Right kidney (tissue), 1 donor: ENCODE results near the gene SCEL.

Experiments used
- DNase-seq: peaks from one replicate; pipeline ENCODE4 v3.0.0-alpha.2; 2016

Gene SCEL

GRCh38 chr13:77521595-77522367, 13.7 kb upstream of the SCEL start:
- no peak for DNase-seq

- DNase-seq, result no peak
Measured at GRCh38 chr13:77522444-77522843, 13.1 kb upstream of the SCEL start.

- no peak for DNase-seq
Measured at GRCh38 chr13:77523386-77523785, 12.1 kb upstream of the SCEL start.

- no peak for DNase-seq
Measured at GRCh38 chr13:77523834-77524728, 11.4 kb upstream of the SCEL start.

GRCh38 chr13:77528414-77528813, 7.1 kb upstream of the SCEL start:
- no peak for DNase-seq

GRCh38 chr13:77528834-77529500, 6.5 kb upstream of the SCEL start:
- no peak for DNase-seq

- no peak for DNase-seq
Measured at GRCh38 chr13:77529501-77529840, 6.0 kb upstream of the SCEL start.

- DNase-seq, result no peak
Measured at GRCh38 chr13:77530875-77531274, 4.6 kb upstream of the SCEL start.

GRCh38 chr13:77532983-77533382, 2.5 kb upstream of the SCEL start:
- DNase-seq, result no peak

- DNase-seq, result no peak
Measured at GRCh38 chr13:77533875-77534788, 1.4 kb upstream of the SCEL start.

GRCh38 chr13:77536358-77536757, 852 bp downstream of the SCEL start:
- no peak for DNase-seq

- DNase-seq, result no peak
Measured at GRCh38 chr13:77537289-77537919, 1.9 kb downstream of the SCEL start.

- DNase-seq, result no peak
Measured at GRCh38 chr13:77543711-77544110, 8.2 kb downstream of the SCEL start.

GRCh38 chr13:77544355-77544754, 8.8 kb downstream of the SCEL start:
- no peak for DNase-seq

GRCh38 chr13:77544758-77545338, 9.3 kb downstream of the SCEL start:
- DNase-seq, result no peak

- DNase-seq, result no peak
Measured at GRCh38 chr13:77545626-77546412, 10.3 kb downstream of the SCEL start.

GRCh38 chr13:77548095-77548494, 12.6 kb downstream of the SCEL start:
- no peak for DNase-seq

- no peak for DNase-seq
Measured at GRCh38 chr13:77548594-77548993, 13.1 kb downstream of the SCEL start.

- DNase-seq, result no peak
Measured at GRCh38 chr13:77554069-77554468, 18.6 kb downstream of the SCEL start.

GRCh38 chr13:77555246-77555645, 19.7 kb downstream of the SCEL start:
- no peak for DNase-seq
